Mesendoderm (in vitro differentiated cells): Measurements from ENCODE around the gene PPP1R3G.

ENCODE experiments used
- DNase-seq: peaks from one replicate; pipeline ENCODE4 v3.0.0; 2013
- H2AK5ac ChIP-seq: 2 replicates; pipeline ENCODE4 v1.6.1; 2013; ENCODE audit warnings: low read length, inconsistent platforms
- H2BK120ac ChIP-seq: 2 replicates; pipeline ENCODE4 v1.6.1; 2013; ENCODE audit warnings: low read depth, mild to moderate bottlenecking, low read length, moderate library complexity, mixed read lengths
- H2BK15ac ChIP-seq: replicated peaks from 2 replicates; pipeline ENCODE4 v1.6.1; 2013; ENCODE audit warnings: low read depth, mild to moderate bottlenecking, moderate library complexity
- H2BK5ac ChIP-seq: 2 replicates; pipeline ENCODE4 v1.6.1; 2013; ENCODE audit warnings: low read length, inconsistent platforms
- H3K18ac ChIP-seq: 2 replicates; pipeline ENCODE4 v1.6.1; 2013; ENCODE audit warnings: mild to moderate bottlenecking, low read length, mixed read lengths
- H3K23ac ChIP-seq: one replicate; pipeline ENCODE4 v1.6.1; 2013; ENCODE audit warnings: low read length
- H3K27ac ChIP-seq: 2 replicates; pipeline ENCODE4 v1.5.1; 2013; ENCODE audit warnings: low read depth, mild to moderate bottlenecking, inconsistent platforms, low read length, moderate library complexity
- H3K27me3 ChIP-seq: 2 replicates; pipeline ENCODE4 v1.6.1; 2013; ENCODE audit warnings: low read length, control low read depth, mild to moderate bottlenecking, inconsistent platforms; ENCODE audit not compliant: insufficient read depth, poor library complexity
- H3K36me3 ChIP-seq: 2 replicates; pipeline ENCODE4 v1.6.1; 2013; ENCODE audit warnings: low read length, inconsistent platforms; ENCODE audit not compliant: control insufficient read depth, insufficient read depth
- H3K4ac ChIP-seq: one replicate; pipeline ENCODE4 v1.6.1; 2013; ENCODE audit warnings: low read depth, mild to moderate bottlenecking, low read length, moderate library complexity
- H3K4me1 ChIP-seq: 2 replicates; pipeline ENCODE4 v1.6.1; 2013; ENCODE audit warnings: low read depth, low read length, inconsistent platforms; ENCODE audit not compliant: control insufficient read depth
- H3K4me2 ChIP-seq: 2 replicates; pipeline ENCODE4 v1.6.1; 2013; ENCODE audit warnings: low read length
- H3K4me3 ChIP-seq: 2 replicates; pipeline ENCODE4 v1.5.1; 2013; ENCODE audit warnings: mild to moderate bottlenecking, low read length
- H3K56ac ChIP-seq: one replicate; pipeline ENCODE4 v1.6.1; 2013; ENCODE audit warnings: low read length
- H3K79me1 ChIP-seq: 2 replicates; pipeline ENCODE4 v1.6.1; 2013; ENCODE audit warnings: low read length, inconsistent platforms
- H3K79me2 ChIP-seq: 2 replicates; pipeline ENCODE4 v1.6.1; 2013; ENCODE audit warnings: mild to moderate bottlenecking, low read length; ENCODE audit not compliant: control insufficient read depth, insufficient read depth
- H3K9ac ChIP-seq: 2 replicates; pipeline ENCODE4 v1.6.1; 2013; ENCODE audit warnings: low read length, inconsistent platforms
- H4K5ac ChIP-seq: one replicate; pipeline ENCODE4 v1.6.1; 2013; ENCODE audit warnings: low read length
- H4K8ac ChIP-seq: one replicate; pipeline ENCODE4 v1.6.1; 2013; ENCODE audit warnings: low read depth, mild to moderate bottlenecking, control low read depth, low read length, moderate library complexity
- WGBS: extraction: QIAGEN DNeasy Blood & Tissue Kit; methylation state at CpG from one replicate; pipeline ENCODE4 v1.1.7; 2013; ENCODE audit warnings: low lambda C conversion rate, missing lambda C conversion rate; ENCODE audit not compliant: insufficient coverage; ENCODE audit errors: extremely low coverage; 5-methylcytosine and 5-hydroxymethylcytosine counted together

Gene PPP1R3G

GRCh38 chr6:5133943-5134342 lies 48.8 kb downstream of the PPP1R3G start:
- Histone ChIP-seq H3K4me1 (no peaks in the 10 kb centered on the region), H3K79me1 (no peaks in the 10 kb centered on the region), H3K36me3 (no peaks in the 10 kb centered on the region), H3K27ac (no peak overlapping the region), H2BK15ac (no peak overlapping the region), H3K4me2 (no peak overlapping the region), H4K5ac (no peak overlapping the region), H3K18ac (no peak overlapping the region), H3K27me3 (no peaks in the 10 kb centered on the region), H3K4me3 (no peak overlapping the region), H2BK120ac (no peak overlapping the region), H3K9ac (no peak overlapping the region), H2BK5ac (no peak overlapping the region), H2AK5ac (no peak overlapping the region), H3K79me2 (no peaks in the 10 kb centered on the region), H4K8ac (no peak overlapping the region), H3K4ac (no peak overlapping the region), H3K56ac (no peak overlapping the region), H3K23ac (no peak overlapping the region)
- no peak for DNase-seq
- WGBS, result no CpG with 5 or more reads among the region's 2 CpGs

- no peak overlapping the region for H3K9ac ChIP-seq
Observed at GRCh38 chr6:5135788-5136376, 50.7 kb downstream of the PPP1R3G start.

DNA sequence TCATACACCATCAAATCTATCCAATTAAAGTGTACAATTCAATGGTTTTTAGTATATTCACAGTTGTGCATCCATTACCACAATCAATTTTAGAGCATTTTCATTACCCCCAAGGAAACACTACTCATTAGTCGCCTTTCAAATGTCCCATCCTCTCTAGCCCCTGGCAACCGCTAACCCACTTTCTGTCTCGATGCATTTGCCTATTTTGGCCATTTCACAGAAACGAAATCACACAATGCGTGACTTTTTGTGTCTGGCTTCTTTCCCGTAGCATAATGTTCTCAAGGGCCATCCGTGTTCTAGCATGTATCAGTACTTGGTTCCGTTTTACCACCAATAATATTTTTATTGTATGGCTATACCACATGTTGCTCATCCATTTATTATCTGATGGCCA lies 51.7 kb downstream of the PPP1R3G start:
- Histone ChIP-seq H4K8ac (no peak overlapping the region), H3K4me3 (no peak overlapping the region), H4K5ac (no peak overlapping the region), H2AK5ac (no peak overlapping the region), H2BK120ac (no peak overlapping the region), H3K36me3 (no peaks in the 10 kb centered on the region), H3K4me1 (no peaks in the 10 kb centered on the region), H3K18ac (no peak overlapping the region), H2BK15ac (no peak overlapping the region), H3K23ac (no peak overlapping the region), H3K27ac (no peak overlapping the region), H3K79me2 (no peaks in the 10 kb centered on the region), H3K27me3 (no peaks in the 10 kb centered on the region), H2BK5ac (no peak overlapping the region), H3K79me1 (peaks cover 2% of the 10 kb centered on the region), H3K56ac (no peak overlapping the region), H3K4ac (no peak overlapping the region), H3K9ac (no peak overlapping the region), H3K4me2 (no peak overlapping the region)
- WGBS, result no CpG with 5 or more reads among the region's 8 CpGs
- no peak for DNase-seq

More at GRCh38 chr6:5135788-5136376, 50.7 kb downstream of the PPP1R3G start:
- no peak overlapping the region for H3K4me3 ChIP-seq
- H2BK15ac ChIP-seq, result no peak overlapping the region
- H2BK120ac ChIP-seq, result no peak overlapping the region
- no peaks in the 10 kb centered on the region for H3K36me3 ChIP-seq
- H3K23ac ChIP-seq, result no peak overlapping the region
- H2BK5ac ChIP-seq, result no peak overlapping the region
- H3K27me3 ChIP-seq, result no peaks in the 10 kb centered on the region
- no peaks in the 10 kb centered on the region for H3K4me1 ChIP-seq
- WGBS, result no CpG with 5 or more reads among the region's 9 CpGs
- no peak overlapping the region for H3K18ac ChIP-seq
- H3K4ac ChIP-seq, result no peak overlapping the region
- H3K4me2 ChIP-seq, result no peak overlapping the region
- no peak overlapping the region for H4K8ac ChIP-seq
- DNase-seq, result peak; percentile 73
- no peak overlapping the region for H3K56ac ChIP-seq
- H3K79me1 ChIP-seq, result peaks cover 2% of the 10 kb centered on the region
- no peak overlapping the region for H4K5ac ChIP-seq
- H3K27ac ChIP-seq, result no peak overlapping the region
- H3K79me2 ChIP-seq, result no peaks in the 10 kb centered on the region
- H2AK5ac ChIP-seq, result no peak overlapping the region
